MM.1S (cell line): ENCODE results near the gene CCDC6.

Experiments
- CTCF ChIP-seq: fragments of 300-600 bp; sonication (generic); IDR thresholded peaks from 2 replicates; pipeline ENCODE4 v1.5.1; 2016; ENCODE audit warnings: antibody characterized with exemption, low read length, mixed read lengths
- EZH2phosphoT487 ChIP-seq: fragments of 300-600 bp; sonication (generic); IDR thresholded peaks from 2 replicates; pipeline ENCODE4 v1.6.1; 2018; ENCODE audit warnings: antibody characterized with exemption, low read length

- TF ChIP-seq CTCF, result no peak
- TF ChIP-seq EZH2phosphoT487, result no peak
Observed at GRCh38 chr10:59748834-59749233, 157.5 kb downstream of the CCDC6 start.
